Thoracic aorta (tissue), 2 donors: ENCODE data around the gene PREB. TPM values are rescaled to one million over a fixed set of nuclear protein-coding genes. Genes with fewer than 3 reads are reported as not detected.

ENCODE experiments used
- ATAC-seq: fragments of 150-250 bp; one replicate; pipeline ENCODE4 v1.8.0; 2017; ENCODE audit warnings: low read depth; ENCODE audit not compliant: insufficient number of reproducible peaks, low FRiP score
- DNase-seq: peaks from one replicate; pipeline ENCODE4 v3.0.0-alpha.2; 2020; ENCODE audit warnings: low spot score
- H3K27ac ChIP-seq, 2 donors: fragments of 200-600 bp; sonication (generic); 1 replicate in 1 of 2; 2 replicates in 1 of 2; pipeline ENCODE4 v1.5.1; 2016; ENCODE audit warnings: mild to moderate bottlenecking in 2 of 2, moderate library complexity in 2 of 2
- H3K27me3 ChIP-seq: fragments of 200-600 bp; sonication (generic); replicated peaks from 2 replicates; pipeline ENCODE4 v1.6.0; 2016; ENCODE audit warnings: mild to moderate bottlenecking; ENCODE audit not compliant: insufficient read depth
- H3K36me3 ChIP-seq: fragments of 200-600 bp; sonication (generic); one replicate; pipeline ENCODE4 v1.5.1; 2016
- H3K4me1 ChIP-seq, 2 donors: fragments of 200-600 bp; sonication (generic); 1 replicate in 1 of 2; 2 replicates in 1 of 2; pipeline versions ENCODE4 v1.5.1 to v1.6.0; 2016; ENCODE audit warnings: low read depth in 2 of 2, mild to moderate bottlenecking in 1 of 2; ENCODE audit not compliant: control insufficient read depth in 1 of 2
- H3K4me3 ChIP-seq: fragments of 200-600 bp; sonication (generic); 2 replicates; pipeline ENCODE4 v1.5.1; 2016; ENCODE audit warnings: mild to moderate bottlenecking
- H3K9me3 ChIP-seq: fragments of 200-600 bp; sonication (generic); 2 replicates; pipeline ENCODE4 v1.5.1; 2016
- CTCF ChIP-seq: fragments of 200-600 bp; sonication (generic); IDR thresholded peaks from one replicate; pipeline ENCODE4 v1.5.1; 2019; ENCODE audit warnings: antibody characterized with exemption
- total RNA-seq, 2 donors: library from RNA; depleted of rRNA; stranded (reverse); fragments of >200 nt; gene quantifications; one replicate each; pipeline versions ENCODE4 v1.1.0 to v1.2.3, GENCODE V29; 2016

Gene PREB
- total RNA-seq, 2 donors from 2014 or later: 64.3 to 92.3 TPM

- Histone ChIP-seq H3K4me3 (no peak overlapping the region), H3K9me3 (no peaks in the 10 kb centered on the region), H3K27ac (no peak overlapping the region), H3K36me3 (no peaks in the 10 kb centered on the region), H3K27me3 (no peaks in the 10 kb centered on the region), H3K4me1 (peaks cover 11 to 33% of the 10 kb centered on the region in 2 donors)
- ATAC-seq: no peak
- no peak for DNase-seq
- no peak for TF ChIP-seq CTCF
These were observed 45.8 kb downstream of the PREB start for GRCh38 chr2:27088634-27089033.

GRCh38 chr2:27087823-27088410 lies 46.5 kb downstream of the PREB start:
- DNase-seq: no peak
- Histone ChIP-seq H3K27ac (no peak overlapping the region), H3K36me3 (peaks cover 3% of the 10 kb centered on the region), H3K4me3 (no peak overlapping the region), H3K9me3 (no peaks in the 10 kb centered on the region), H3K27me3 (no peaks in the 10 kb centered on the region), H3K4me1 (peaks cover 11 to 40% of the 10 kb centered on the region in 2 donors)
- ATAC-seq: no peak
- TF ChIP-seq CTCF: no peak

GRCh38 chr2:27086724-27087593 lies 47.5 kb downstream of the PREB start, which contains the start of gene KHK:
Gene KHK (plus strand): TSS chr2:27086772. CDS start chr2:27087260, 488 bp downstream.
- Histone ChIP-seq H3K36me3 (peaks cover 12% of the 10 kb centered on the region), H3K4me1 (peaks cover 15 to 50% of the 10 kb centered on the region in 2 donors), H3K27me3 (no peaks in the 10 kb centered on the region), H3K9me3 (no peaks in the 10 kb centered on the region), H3K4me3 (peak within 1 kb of the TSS; percentile 83), H3K27ac (peak within 1 kb of the TSS; percentile 80 to 87)
- ATAC-seq (no peak), DNase-seq (no peak)
- TF ChIP-seq CTCF: no peak

- Histone ChIP-seq H3K36me3 (peaks cover 14% of the 10 kb centered on the region), H3K9me3 (no peaks in the 10 kb centered on the region), H3K27ac (peak overlapping the region; percentile 80 to 87), H3K27me3 (no peaks in the 10 kb centered on the region), H3K4me1 (peaks cover 21 to 57% of the 10 kb centered on the region in 2 donors), H3K4me3 (peak overlapping the region; percentile 83)
- DNase-seq (peak; percentile 72), ATAC-seq (peak; percentile 82)
- peak; percentile 95 for TF ChIP-seq CTCF
These were observed 48.2 kb downstream of the PREB start for GRCh38 chr2:27086090-27086723.

GRCh38 chr2:27085673-27086089 lies 48.8 kb downstream of the PREB start:
- Histone ChIP-seq H3K4me1 (peaks cover 25 to 61% of the 10 kb centered on the region in 2 donors), H3K4me3 (peak overlapping the region; percentile 83), H3K27me3 (no peaks in the 10 kb centered on the region), H3K36me3 (peaks cover 14% of the 10 kb centered on the region), H3K9me3 (no peaks in the 10 kb centered on the region), H3K27ac (peak overlapping the region; percentile 80 to 87)
- no peak for TF ChIP-seq CTCF
- DNase-seq: no peak
- ATAC-seq: peak; percentile 18
